Neuronal stem cell (in vitro differentiated cells): ENCODE results near the gene KDM1B.
"Not testable (repeated sequence)": the region's sequence is repeated elsewhere in the genome, so short reads cannot be mapped to it uniquely, and the experiment has no call there.

Experiments used
- DNase-seq: peaks from one replicate; pipeline ENCODE4 v3.0.0-alpha.2; 2013; ENCODE audit warnings: low spot score
- H2AFZ ChIP-seq: one replicate; pipeline ENCODE4 v1.6.1; 2013; ENCODE audit warnings: mild to moderate bottlenecking, low read length, inconsistent platforms
- H2AK5ac ChIP-seq: 2 replicates; pipeline ENCODE4 v1.6.1; 2013; ENCODE audit warnings: low read depth, mild to moderate bottlenecking, inconsistent platforms, low read length, moderate library complexity, mixed read lengths
- H2BK120ac ChIP-seq: 2 replicates; pipeline ENCODE4 v1.6.1; 2013; ENCODE audit warnings: low read depth, mild to moderate bottlenecking, inconsistent platforms, low read length, moderate library complexity, mixed read lengths
- H2BK12ac ChIP-seq: one replicate; pipeline ENCODE4 v1.6.1; 2013; ENCODE audit warnings: low read length, inconsistent platforms
- H2BK15ac ChIP-seq: 2 replicates; pipeline ENCODE4 v1.6.1; 2013; ENCODE audit warnings: mild to moderate bottlenecking, low read length, inconsistent platforms, mixed read lengths
- H2BK5ac ChIP-seq: one replicate; pipeline ENCODE4 v1.6.1; 2013; ENCODE audit warnings: inconsistent platforms, mild to moderate bottlenecking, low read length, moderate library complexity
- H3K14ac ChIP-seq: one replicate; pipeline ENCODE4 v1.6.1; 2013; ENCODE audit warnings: low read length, inconsistent platforms
- H3K18ac ChIP-seq: 2 replicates; pipeline ENCODE4 v1.6.1; 2013; ENCODE audit warnings: low read length, inconsistent platforms
- H3K23ac ChIP-seq: 2 replicates; pipeline ENCODE4 v1.6.1; 2013; ENCODE audit warnings: low read depth, mild to moderate bottlenecking, mixed read lengths, low read length, inconsistent platforms; ENCODE audit not compliant: poor library complexity
- H3K27ac ChIP-seq: replicated peaks from 3 replicates; pipeline ENCODE4 v1.5.1; 2013; ENCODE audit warnings: low read length, inconsistent platforms
- H3K27me3 ChIP-seq, 3 experiments: 2 replicates each; pipeline ENCODE4 v1.6.1; 2013; ENCODE audit warnings: low read length in 3 of 3, mild to moderate bottlenecking in 2 of 3, inconsistent platforms in 1 of 3, low read depth in 1 of 3, mixed read lengths in 1 of 3, moderate library complexity in 1 of 3; ENCODE audit not compliant: control insufficient read depth in 3 of 3, insufficient read depth in 3 of 3
- H3K36me3 ChIP-seq, 2 donors: replicated peaks in 1 of 2; 2 replicates each; pipeline ENCODE4 v1.6.1; 2013; ENCODE audit warnings: low read length in 2 of 2; ENCODE audit not compliant: control insufficient read depth in 2 of 2, insufficient read depth in 2 of 2
- H3K4ac ChIP-seq: 2 replicates; pipeline ENCODE4 v1.6.1; 2013; ENCODE audit warnings: inconsistent platforms, mild to moderate bottlenecking, low read length, moderate library complexity
- H3K4me1 ChIP-seq, 2 donors: 1 replicate in 1 of 2; 2 replicates in 1 of 2; pipeline ENCODE4 v1.6.1; 2013; ENCODE audit warnings: low read length in 2 of 2, low read depth in 1 of 2; ENCODE audit not compliant: control insufficient read depth in 2 of 2, insufficient read depth in 1 of 2
- H3K4me2 ChIP-seq: one replicate; pipeline ENCODE4 v1.6.1; 2013; ENCODE audit warnings: mild to moderate bottlenecking, low read length, inconsistent platforms; ENCODE audit not compliant: insufficient read depth, poor library complexity, severe bottlenecking
- H3K4me3 ChIP-seq, 2 donors: 2 replicates each; pipeline ENCODE4 v1.5.1; 2013; ENCODE audit warnings: low read length in 2 of 2, mild to moderate bottlenecking in 2 of 2, inconsistent platforms in 1 of 2, moderate library complexity in 1 of 2
- H3K79me1 ChIP-seq: one replicate; pipeline ENCODE4 v1.6.1; 2013; ENCODE audit warnings: low read depth, mild to moderate bottlenecking, inconsistent platforms, low read length, moderate library complexity
- H3K9ac ChIP-seq: one replicate; pipeline ENCODE4 v1.6.1; 2013; ENCODE audit warnings: mild to moderate bottlenecking, low read depth, low read length, inconsistent platforms; ENCODE audit not compliant: poor library complexity
- H3K9me3 ChIP-seq, 2 donors: replicated peaks in 1 of 2; 2 replicates each; pipeline versions ENCODE3 to v1.6.1; 2013; ENCODE audit warnings: low read length in 2 of 2, mild to moderate bottlenecking in 2 of 2, inconsistent platforms in 1 of 2, low read depth in 1 of 2, mixed read lengths in 1 of 2, moderate library complexity in 1 of 2; ENCODE audit not compliant: control insufficient read depth in 2 of 2, insufficient read depth in 1 of 2
- H4K8ac ChIP-seq: one replicate; pipeline ENCODE4 v1.6.1; 2013; ENCODE audit warnings: low read depth, mild to moderate bottlenecking, inconsistent platforms, low read length, moderate library complexity
- H4K91ac ChIP-seq: one replicate; pipeline ENCODE4 v1.6.1; 2013; ENCODE audit warnings: low read length, low read depth, mild to moderate bottlenecking, inconsistent platforms; ENCODE audit not compliant: poor library complexity
- WGBS, 2 donors: extraction: QIAGEN DNeasy Blood & Tissue Kit; methylation state at CpG; one replicate each; pipeline ENCODE4 v1.1.7; 2013; ENCODE audit warnings: missing lambda C conversion rate in 2 of 2, mixed read lengths in 1 of 2; ENCODE audit not compliant: insufficient read length in 2 of 2, insufficient replicate concordance in 1 of 2; ENCODE audit errors: extremely low coverage in 2 of 2; 5-methylcytosine and 5-hydroxymethylcytosine counted together

KDM1B gene

DNA sequence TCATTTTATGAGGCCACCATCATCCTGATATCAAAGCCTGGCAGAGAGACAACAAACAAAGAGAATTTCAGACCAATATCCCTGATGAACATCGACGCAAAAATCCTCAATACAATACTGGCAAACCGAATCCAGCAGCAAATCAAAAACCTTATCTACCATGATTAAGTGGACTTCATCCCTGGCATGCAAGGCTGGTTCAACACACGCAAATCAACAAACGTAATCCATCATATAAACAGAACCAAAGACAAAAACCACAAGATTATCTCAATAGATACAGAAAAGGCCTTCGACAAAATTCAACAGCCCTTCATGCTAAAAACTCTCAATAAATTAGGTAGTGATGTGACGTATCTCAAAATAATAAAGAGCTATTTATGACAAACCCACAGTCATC is 76.6 kb downstream of the KDM1B start:
- not testable (repeated sequence) for H3K4me2 ChIP-seq, H3K4me1 ChIP-seq, H3K4ac ChIP-seq, H2BK120ac ChIP-seq, H2AFZ ChIP-seq, H2AK5ac ChIP-seq, H3K4me3 ChIP-seq, H3K27ac ChIP-seq, H2BK12ac ChIP-seq, H2BK15ac ChIP-seq, H3K79me1 ChIP-seq, H3K18ac ChIP-seq, H3K14ac ChIP-seq, H4K91ac ChIP-seq, H2BK5ac ChIP-seq, H4K8ac ChIP-seq, H3K27me3 ChIP-seq, H3K9ac ChIP-seq, DNase-seq, H3K23ac ChIP-seq
- H3K36me3 ChIP-seq = peaks cover 31 to 77% of the 10 kb centered on the region in 2 donors
- peaks cover 11 to 58% of the 10 kb centered on the region in 2 donors for H3K9me3 ChIP-seq
- no CpG with 5 or more reads among the region's 7 CpGs for WGBS, 2 donors

DNA sequence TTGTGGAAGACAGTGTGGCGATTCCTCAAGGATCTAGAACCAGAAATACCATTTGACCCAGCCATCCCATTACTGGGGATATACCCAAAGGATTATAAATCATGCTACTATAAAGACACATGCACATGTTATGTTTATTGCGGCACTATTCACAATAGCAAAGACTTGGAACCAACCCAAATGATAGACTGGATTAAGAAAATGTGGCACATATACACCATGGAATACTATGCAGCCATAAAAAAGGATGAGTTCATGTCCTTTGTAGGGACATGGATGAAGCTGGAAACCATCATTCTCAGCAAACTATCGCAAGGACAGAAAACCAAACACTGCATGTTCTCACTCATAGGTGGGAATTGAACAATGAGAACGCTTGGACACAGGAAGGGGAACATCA is 78.5 kb downstream of the KDM1B start:
- H3K4me3 ChIP-seq, H3K4me2 ChIP-seq, H3K14ac ChIP-seq, H2BK5ac ChIP-seq, H3K4ac ChIP-seq, H2BK120ac ChIP-seq, H3K23ac ChIP-seq, H2AK5ac ChIP-seq, H4K91ac ChIP-seq, H2BK15ac ChIP-seq, H3K27me3 ChIP-seq, H3K9ac ChIP-seq, H4K8ac ChIP-seq, H2BK12ac ChIP-seq, H3K4me1 ChIP-seq, H2AFZ ChIP-seq, H3K79me1 ChIP-seq, H3K18ac ChIP-seq, H3K27ac ChIP-seq, DNase-seq: not testable (repeated sequence)
- no CpG with 5 or more reads among the region's 4 CpGs for WGBS, 2 donors
- H3K9me3 ChIP-seq = peaks cover 5 to 50% of the 10 kb centered on the region in 2 donors
- H3K36me3 ChIP-seq = peaks cover 20 to 77% of the 10 kb centered on the region in 2 donors

DNA sequence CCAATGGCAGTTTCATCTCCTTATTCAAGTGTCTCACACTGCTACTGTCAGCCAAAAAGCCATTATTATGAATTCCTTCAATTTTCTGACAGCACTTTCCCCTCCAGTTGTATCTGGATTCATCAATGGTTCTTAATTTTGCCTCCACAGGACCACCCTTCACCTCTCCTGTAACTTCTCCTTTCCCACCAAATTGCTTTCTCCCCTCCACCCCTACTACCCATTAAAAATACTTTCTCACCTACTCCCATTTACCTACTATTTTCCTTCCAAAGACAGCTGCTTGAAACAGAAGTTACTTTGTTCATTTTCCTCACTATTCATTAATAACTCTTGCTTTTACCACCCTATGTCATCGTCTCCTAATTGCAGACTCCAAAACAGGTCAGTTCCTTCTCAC is 79.3 kb downstream of the KDM1B start:
- Histone ChIP-seq H2AFZ (no peak overlapping the region), H3K4ac (no peak overlapping the region), H3K27ac (no peak overlapping the region), H3K9me3 (peaks cover 3 to 45% of the 10 kb centered on the region in 2 donors), H2BK120ac (no peak overlapping the region), H4K8ac (no peak overlapping the region), H2BK15ac (no peak overlapping the region), H2AK5ac (no peak overlapping the region), H3K4me3 (no peak overlapping the region), H4K91ac (no peak overlapping the region), H3K27me3 (no peaks in the 10 kb centered on the region), H3K9ac (no peak overlapping the region), H3K79me1 (no peaks in the 10 kb centered on the region), H2BK12ac (no peak overlapping the region), H3K4me1 (no peaks in the 10 kb centered on the region), H3K18ac (no peak overlapping the region), H3K14ac (no peak overlapping the region), H3K36me3 (peaks cover 18 to 80% of the 10 kb centered on the region in 2 donors), H3K4me2 (no peak overlapping the region), H2BK5ac (no peak overlapping the region), H3K23ac (no peak overlapping the region)
- DNase-seq = no peak
- WGBS, 2 donors = no CpG with 5 or more reads among the region's 1 CpG

DNA sequence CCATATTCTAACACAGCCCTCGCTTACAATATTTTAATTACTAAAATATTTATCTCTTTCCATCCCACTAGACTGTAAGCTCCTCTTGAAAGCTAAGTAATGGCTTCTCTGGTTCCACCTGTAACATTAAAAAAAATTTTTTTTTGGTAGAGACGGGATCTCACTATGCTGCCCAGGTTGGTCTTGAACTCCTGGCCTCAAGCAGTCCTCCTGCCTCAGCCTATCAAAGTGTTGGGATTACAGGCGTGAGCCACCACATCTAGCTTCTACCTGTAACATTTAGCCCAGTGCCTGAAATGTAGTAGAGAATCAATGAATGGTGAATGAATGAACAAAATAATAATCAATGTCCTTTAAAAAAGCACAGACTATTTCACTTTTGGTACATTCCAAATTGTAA is 80.3 kb downstream of the KDM1B start:
- Histone ChIP-seq H3K9ac (no peak overlapping the region), H3K4me1 (no peaks in the 10 kb centered on the region), H3K4me3 (no peak overlapping the region), H4K91ac (no peak overlapping the region), H3K18ac (no peak overlapping the region), H3K79me1 (no peaks in the 10 kb centered on the region), H3K4ac (no peak overlapping the region), H3K27me3 (no peaks in the 10 kb centered on the region), H3K9me3 (peaks cover 3 to 42% of the 10 kb centered on the region in 2 donors), H2AFZ (no peak overlapping the region), H4K8ac (no peak overlapping the region), H3K14ac (no peak overlapping the region), H2BK15ac (no peak overlapping the region), H3K23ac (no peak overlapping the region), H2BK5ac (no peak overlapping the region), H2BK12ac (no peak overlapping the region), H3K27ac (no peak overlapping the region), H3K36me3 (peaks cover 18 to 86% of the 10 kb centered on the region in 2 donors), H2BK120ac (no peak overlapping the region), H2AK5ac (no peak overlapping the region), H3K4me2 (no peak overlapping the region)
- DNase-seq = no peak
- WGBS, 2 donors = no CpG with 5 or more reads among the region's 3 CpGs
